PFSK-1 (cell line): Measurements from ENCODE around the gene MCAT.

Source experiments
- FOXP2 ChIP-seq: optimal IDR thresholded peaks from 2 replicates; pipeline ENCODE3; 2011; ENCODE audit warnings: borderline replicate concordance, control low read depth, inconsistent platforms; ENCODE audit not compliant: insufficient read depth; ENCODE audit errors: extremely low read length, extremely low read depth
- POLR2AphosphoS5 ChIP-seq: IDR thresholded peaks from 2 replicates; pipeline ENCODE4 v1.6.1; 2012; ENCODE audit warnings: low read depth, mild to moderate bottlenecking, control low read depth, low read length, moderate library complexity
- SIN3A ChIP-seq: IDR thresholded peaks from 2 replicates; pipeline ENCODE4 v1.6.1; 2012; ENCODE audit warnings: mild to moderate bottlenecking, low read length, moderate library complexity, borderline replicate concordance; ENCODE audit not compliant: insufficient read depth
- TF ChIP-seq, protein P1 (sequence below), 2 experiments: IDR thresholded peaks; 2 replicates each; pipeline versions ENCODE4 v1.6.1 to v1.8.0; 2011 to 2012; ENCODE audit warnings: low read depth in 2 of 2, low read length in 2 of 2, control low read depth in 1 of 2, inconsistent platforms in 1 of 2, mild to moderate bottlenecking in 1 of 2, moderate library complexity in 1 of 2; ENCODE audit not compliant: insufficient read depth in 1 of 2

DNA sequence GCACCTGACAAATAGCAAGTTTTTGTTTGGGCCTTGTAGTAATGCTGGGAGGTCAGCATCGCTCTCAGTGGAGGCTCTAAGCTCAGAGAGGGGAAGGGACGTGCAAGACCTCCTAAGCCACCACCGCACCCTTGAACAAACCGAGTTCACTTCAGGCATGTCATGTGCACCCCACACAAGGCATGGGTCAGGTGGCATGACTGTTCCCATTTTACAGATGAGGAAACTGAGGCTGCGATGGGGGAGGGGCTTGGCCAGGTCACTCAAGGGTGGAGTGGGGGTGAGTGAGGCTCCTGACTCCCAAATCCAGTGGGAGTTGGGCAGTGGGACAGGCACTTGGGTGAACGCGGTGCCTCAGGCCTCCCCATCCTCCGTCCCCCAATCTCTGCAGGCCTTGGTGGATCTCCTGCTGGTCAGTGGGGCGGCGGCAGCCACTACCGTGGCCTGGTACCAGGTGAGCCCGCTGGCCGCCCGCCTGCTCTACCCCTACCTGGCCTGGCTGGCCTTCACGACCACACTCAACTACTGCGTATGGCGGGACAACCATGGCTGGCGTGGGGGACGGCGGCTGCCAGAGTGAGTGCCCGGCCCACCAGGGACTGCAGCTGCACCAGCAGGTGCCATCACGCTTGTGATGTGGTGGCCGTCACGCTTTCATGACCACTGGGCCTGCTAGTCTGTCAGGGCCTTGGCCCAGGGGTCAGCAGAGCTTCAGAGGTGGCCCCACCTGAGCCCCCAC is 19.4 kb upstream of the MCAT start:
- no peak for TF ChIP-seq FOXP2
- TF ChIP-seq, protein P1, sequence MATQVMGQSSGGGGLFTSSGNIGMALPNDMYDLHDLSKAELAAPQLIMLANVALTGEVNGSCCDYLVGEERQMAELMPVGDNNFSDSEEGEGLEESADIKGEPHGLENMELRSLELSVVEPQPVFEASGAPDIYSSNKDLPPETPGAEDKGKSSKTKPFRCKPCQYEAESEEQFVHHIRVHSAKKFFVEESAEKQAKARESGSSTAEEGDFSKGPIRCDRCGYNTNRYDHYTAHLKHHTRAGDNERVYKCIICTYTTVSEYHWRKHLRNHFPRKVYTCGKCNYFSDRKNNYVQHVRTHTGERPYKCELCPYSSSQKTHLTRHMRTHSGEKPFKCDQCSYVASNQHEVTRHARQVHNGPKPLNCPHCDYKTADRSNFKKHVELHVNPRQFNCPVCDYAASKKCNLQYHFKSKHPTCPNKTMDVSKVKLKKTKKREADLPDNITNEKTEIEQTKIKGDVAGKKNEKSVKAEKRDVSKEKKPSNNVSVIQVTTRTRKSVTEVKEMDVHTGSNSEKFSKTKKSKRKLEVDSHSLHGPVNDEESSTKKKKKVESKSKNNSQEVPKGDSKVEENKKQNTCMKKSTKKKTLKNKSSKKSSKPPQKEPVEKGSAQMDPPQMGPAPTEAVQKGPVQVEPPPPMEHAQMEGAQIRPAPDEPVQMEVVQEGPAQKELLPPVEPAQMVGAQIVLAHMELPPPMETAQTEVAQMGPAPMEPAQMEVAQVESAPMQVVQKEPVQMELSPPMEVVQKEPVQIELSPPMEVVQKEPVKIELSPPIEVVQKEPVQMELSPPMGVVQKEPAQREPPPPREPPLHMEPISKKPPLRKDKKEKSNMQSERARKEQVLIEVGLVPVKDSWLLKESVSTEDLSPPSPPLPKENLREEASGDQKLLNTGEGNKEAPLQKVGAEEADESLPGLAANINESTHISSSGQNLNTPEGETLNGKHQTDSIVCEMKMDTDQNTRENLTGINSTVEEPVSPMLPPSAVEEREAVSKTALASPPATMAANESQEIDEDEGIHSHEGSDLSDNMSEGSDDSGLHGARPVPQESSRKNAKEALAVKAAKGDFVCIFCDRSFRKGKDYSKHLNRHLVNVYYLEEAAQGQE (IDR thresholded peaks at IDR 0.05; ENCODE audit: insufficient read depth in 1 of 2, low read depth in 2 of 2, low read length in 2 of 2): no peak
- TF ChIP-seq POLR2AphosphoS5: no peak
- no peak for TF ChIP-seq SIN3A
